Kidney capillary endothelial cell (primary cell): ENCODE data around the gene PRKCD.
"Not testable (repeated sequence)": the region's sequence is repeated elsewhere in the genome, so short reads cannot be mapped to it uniquely, and the experiment has no call there.

ENCODE experiments used
- DNase-seq: peaks from one replicate; pipeline ENCODE4 v3.0.0-alpha.2; 2018; ENCODE audit warnings: low spot score

The PRKCD gene

DNA sequence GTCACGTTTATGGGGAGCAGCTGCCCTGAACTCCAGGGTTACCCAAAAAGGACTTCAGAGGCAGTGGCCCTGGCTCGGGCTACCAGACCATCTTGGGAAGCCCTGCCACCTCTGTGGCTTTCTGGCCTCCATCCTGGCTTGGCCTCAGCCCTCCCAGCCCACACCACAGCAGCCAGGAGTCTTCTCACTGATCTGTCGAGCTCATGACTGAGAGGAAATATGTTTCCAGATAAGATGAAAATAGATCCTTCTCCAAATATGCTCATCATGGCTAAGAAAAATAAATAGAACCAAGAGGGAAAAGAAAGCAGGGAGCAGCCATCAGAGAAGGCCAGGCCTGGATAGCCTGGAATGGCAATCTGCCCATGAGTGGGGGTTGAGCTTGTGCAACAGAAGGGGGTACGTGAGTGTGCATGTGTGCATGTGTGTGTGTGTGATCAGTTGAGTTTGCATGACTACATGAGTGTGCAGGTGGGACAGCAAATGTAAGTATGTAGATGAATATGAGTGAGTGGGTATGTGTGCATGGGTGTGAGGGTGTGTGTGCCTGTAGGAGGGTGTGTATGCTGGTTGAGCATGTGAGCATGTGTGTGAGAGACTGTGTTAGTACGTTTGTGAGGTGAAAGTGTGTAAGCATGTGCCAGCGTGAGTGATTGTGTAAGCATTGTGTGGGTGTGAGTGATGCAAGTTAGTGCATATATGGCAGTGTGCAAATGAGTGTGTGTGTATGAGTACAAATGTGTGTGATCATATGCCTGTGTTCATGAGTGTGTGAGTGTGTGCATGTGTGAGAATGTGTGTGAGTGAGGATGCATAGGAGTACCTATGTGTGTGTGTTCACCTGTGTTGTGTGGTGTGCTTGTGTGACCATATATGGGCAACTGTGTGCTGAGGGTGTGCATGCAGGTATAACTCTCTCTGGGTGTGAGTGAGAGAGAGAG is 20.8 kb upstream of the PRKCD start:
- no peak for DNase-seq

DNA sequence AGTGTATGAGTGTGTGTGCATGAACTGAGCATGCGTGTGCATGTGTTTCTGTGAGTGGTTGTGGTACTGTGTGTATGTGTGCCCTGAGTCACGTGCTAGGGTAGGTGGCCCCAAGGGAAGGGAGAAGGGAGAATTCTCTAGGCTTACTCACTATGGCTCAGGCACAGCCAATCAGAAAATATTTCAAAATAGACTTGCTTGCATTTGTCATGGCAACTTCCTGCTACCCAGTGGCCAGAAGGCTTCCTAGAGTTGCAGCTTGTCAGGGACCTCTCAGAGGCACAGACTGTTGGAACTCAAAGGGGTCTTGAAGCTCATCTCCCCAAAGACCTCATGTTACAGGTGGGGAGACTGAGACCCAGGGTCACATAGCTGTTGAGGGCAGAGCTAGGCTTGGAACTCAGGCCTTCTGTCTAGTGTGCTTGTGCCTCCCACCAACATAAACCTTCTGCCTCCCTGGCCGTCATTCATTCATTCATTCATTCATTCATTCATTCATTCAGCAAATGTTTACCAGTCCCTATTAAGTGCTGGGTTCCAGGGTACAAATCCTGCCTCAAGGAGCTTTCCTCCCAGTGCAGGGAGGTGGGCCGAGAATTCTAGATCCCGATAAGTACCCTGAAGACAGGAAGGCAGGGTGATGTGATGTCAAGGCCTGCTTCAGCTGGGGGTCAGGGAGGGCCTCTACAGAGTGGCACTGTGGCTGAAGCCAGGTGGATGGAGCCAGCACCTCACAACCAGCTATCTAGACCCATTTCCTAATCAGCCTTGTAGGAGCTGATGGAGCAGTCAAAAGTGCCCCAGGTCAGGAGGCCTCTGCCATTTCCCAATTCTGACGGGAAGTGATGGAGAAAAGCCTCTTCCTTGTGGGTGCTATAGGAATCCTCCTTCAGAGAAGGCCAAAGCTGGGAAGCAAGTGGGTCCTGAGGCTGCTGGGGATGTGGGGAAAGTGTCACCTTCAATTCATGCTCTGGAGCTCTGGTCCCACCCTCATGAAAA is 19.9 kb upstream of the PRKCD start:
- DNase-seq: peak; percentile 55

DNA sequence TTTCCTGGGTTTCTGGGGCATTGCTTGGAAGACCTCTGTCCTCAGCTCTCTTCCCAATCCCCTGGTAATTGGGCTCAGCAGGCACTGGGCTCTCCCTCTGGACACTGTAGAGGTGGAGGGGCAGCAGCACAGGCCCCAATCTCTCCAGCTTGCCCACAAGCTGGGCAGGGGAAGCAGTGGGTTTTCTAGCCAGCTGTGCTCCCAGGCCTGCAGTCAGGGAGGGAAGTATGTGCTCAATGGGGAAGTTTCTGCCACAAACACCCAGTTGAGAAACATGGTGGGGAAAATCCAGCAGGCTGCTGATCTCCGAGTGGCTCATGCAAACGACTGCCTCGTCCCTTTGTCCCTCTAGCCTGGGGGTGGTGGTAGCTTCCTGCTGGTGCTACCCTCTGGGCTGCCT is 18.0 kb upstream of the PRKCD start:
- DNase-seq: no peak

DNA sequence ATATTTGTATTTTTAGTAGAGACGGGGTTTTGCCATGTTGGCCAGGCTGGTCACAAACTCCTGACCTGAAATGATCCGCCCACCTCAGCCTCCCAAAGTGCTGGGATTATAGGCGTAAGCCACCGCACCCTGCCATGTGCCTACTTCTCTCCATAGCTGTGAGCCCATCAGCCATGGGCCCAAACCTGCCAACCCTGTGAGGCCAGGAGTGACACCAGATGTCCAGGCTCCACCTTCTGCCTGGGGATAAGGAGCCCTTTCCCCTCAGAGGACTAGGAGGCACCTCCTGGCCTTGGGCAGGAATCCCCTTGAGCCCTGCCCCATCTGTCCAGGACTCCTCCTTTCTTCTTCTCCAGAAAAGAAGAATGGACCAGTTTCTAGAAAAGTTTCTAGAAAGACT is 16.6 kb upstream of the PRKCD start:
- DNase-seq: no peak

DNA sequence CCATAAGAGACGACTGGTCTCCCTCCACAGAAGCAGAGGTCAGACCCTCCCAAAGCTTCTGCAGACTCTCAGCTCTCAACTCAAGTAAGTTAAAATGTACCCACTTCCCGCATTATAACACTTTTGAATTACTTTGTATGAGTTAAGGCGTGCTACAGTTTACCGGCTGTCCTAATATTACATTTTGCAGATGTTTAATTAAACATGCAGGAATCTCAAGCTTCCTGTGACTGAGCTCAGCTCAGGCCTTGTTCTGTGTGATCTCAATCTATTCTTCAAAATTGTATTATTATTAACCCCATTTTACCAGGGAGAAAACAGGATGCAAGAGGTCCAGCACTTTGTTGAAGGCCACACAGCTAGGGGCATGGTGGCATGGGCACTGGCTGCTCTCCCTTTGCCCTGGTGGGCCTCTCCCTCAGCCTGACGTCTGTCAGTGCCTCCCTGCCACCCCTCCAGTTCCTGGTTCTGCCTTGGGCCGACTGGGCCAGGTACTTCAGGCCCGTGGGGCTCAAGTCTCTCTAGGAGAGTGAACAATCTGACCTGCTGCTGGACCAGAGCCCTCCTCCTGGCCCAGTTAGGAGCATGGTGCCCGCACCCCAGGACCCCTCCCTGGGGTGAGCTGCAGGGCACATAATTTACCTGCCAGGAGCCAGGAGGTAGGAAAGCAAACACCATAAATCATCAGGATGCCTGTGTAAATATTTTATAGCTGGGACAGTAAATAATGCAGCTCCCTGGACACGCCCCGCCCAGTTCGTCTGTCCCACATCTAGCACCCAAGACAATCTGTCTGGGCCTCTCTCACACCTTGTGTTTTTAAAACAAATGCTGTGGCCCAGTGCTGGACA is 15.9 kb upstream of the PRKCD start:
- no peak for DNase-seq

DNA sequence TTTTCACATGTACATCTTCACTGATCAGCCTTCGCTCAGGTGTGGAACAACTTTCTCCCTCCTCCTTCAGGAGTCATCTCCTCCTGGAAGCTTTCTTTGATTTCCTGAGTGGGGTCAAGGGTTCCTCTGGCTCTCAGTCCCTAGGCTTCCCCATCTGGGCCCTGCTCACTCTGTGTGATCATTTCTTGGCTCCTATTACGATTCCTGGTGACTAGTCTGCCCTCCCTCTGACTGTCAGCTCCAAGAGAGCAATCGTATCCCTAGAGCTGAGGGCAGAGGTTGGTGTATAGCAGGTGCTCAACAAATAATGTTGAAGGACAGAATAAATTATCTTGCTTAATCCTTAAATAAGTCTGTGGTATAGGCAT is 15.3 kb upstream of the PRKCD start:
- no peak for DNase-seq

DNA sequence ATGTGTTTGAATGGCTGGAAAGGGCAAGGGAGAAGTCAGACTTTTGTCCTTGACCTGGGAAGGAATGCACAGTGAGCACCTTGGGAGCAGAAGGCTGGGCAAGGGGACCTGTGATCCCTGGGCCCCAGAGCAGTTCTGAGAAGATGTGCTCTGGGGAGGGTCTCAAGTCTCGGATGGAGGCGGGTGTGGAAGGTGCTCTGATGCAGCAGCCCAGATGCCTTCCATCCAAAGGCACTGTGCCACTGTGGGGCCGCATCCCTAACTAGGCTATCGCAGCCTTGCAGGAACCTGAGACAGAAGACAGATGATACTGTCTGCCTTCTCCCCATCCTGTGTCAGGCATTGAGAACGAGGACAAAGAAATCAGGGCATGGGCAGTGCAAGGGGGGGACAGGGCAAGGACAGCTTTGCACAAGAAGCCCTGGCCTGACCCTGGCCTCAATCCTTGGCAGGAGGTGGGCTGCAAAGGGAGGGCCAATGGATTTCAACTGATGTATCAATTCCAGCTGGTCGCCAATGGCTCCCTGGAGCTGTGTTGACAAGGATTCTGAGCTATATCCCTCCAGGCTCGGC is 14.6 kb upstream of the PRKCD start:
- DNase-seq: no peak

DNA sequence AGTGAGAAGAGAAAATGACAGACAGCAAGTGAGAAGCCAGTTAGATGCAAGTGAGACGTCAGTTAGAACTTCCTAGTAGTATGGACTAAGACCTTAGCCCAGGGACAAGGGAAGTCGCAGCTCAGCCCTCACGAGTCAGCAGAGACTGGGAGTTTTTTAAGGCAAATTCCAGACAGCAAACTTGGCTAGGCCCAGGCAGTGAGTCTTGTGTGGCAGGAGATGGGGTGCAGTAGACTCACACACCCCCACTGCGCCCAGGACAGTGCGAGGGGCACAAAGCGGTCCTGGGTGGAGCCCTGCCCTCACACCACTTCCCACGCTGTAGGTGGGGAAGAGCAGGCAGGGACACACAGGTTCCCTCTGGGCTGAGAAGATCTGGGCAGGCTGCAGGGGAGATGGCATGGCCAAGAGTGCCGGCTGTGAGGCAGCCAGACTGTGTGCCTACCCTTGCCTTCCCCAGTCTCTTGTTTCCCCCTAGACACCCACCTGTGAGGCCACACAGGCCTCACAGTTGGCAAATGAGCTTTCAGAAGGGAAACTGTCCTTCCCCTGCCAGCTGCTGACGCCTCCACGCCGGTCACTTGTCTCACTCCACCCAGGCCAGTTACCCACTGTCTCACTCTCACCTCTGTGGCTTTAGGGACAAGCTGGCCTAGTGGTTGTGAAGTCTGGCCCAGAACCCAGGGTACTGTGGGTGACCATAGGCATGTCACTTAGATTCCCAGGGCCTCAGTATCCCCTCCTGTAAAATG is 13.7 kb upstream of the PRKCD start:
- no peak for DNase-seq

DNA sequence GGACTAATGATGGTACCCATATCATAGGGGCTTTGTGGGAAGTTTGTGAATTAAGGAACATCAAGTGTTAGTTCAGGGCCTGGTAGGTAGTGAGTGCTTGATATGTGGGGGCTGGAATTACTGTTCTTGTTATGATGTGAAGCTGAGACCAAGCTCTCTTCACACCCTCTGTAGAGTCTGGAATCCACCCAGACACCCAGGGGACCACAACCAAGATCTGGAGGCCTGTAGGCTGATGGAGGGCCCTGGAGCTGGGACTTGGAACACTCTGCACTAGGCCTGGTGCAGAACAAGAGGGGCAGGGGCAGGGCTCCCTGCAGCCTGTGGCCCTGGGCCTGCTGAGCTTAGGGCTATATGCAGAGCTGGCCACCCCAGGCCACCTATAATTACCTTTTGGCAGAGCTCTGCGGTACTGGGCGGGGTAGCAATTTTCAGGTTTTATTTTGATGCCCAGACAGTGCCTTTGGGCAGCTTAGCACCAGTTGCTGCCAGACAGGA is 13.1 kb upstream of the PRKCD start:
- DNase-seq: no peak

DNA sequence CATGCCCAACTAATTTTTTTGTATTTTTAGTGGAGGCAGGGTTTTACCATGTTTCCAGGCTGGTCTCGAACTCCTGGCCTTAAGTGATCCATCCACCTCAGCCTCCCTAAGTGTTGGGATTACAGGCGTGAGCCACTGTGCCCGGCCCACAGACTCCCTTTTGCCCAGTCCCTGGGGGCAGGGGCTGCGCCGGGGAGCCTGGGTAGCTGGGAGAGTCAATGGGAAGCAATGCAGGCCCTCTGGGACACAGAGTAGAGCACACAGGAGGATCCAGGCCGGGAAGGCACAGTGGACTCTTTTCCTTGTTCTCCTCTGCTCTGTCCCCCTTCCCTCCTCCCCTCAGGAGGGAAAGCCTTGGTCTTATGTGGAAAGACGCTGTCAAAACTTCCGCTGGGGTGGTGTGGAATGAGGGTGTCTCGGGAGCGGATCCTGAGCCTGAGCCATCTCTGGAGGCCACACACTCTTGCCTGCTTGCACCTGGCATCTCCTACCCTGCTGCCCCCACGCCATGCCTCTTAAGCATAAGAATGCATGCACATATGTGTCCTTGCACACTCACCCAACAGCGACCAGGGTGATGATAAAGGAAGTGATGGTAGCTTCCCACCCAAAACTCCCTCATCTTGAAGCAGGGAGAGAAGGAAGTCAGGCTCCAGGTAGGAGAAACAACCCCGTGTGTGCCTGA is 11.9 kb upstream of the PRKCD start:
- DNase-seq: no peak

DNA sequence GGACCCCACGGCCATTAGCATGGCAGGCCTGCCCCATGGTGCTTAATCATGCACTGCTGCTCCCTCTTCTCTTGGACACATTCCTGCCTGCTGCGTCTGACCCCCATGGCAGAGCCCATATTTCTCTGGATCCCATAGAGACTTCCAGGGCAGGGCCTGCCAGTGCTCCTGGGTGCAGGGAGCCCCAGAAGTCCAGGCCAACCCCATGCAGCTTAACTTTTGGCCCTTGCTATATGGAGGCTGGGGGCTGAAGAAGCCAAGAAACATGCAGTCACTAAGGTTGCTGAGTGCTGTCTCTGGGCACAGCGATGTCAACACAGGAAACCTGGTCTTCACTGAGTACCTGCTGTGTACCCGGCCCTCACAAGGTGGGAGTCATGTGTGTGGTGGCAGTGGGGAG is 11.3 kb upstream of the PRKCD start:
- no peak for DNase-seq

DNA sequence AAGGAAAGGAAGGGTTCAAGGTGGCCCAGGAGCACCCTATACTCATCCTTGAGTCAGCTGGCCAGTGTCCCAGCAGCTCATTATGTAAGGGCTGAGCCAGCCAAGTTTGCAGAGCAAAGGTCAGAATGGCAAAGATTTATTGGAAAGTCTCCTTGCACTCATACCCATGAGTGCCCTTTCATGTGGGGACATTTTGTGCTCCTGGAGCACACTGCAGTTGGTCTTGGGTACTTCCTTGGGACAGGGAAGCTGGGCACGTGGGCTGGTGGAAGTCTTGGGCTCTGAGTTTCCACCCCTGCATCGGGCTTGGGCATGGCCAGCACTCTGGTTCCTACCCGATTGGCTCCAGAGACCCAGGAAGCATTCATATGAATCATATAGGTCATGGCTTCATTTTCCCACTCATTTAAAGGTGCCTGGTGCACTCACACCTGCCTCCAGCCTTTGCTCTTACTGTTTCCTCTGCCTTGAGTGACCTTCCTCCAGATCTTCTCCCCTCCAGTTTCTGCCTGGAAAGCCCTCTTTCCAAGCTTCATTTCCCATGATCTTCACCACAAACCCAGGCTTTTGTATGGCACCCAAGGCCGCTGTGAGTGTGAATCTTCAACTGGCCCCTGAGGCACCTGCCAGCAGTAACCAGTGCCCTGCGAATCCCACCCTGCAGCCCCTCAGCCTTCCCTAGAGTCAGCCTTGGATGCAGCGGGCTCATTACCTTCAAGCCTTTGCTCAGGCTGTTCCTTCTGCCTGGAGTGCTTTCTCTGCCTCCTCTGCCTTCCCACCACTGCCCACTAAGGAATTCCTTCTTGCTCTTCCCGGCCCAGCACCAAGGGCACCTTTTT is 10.5 kb upstream of the PRKCD start:
- no peak for DNase-seq

DNA sequence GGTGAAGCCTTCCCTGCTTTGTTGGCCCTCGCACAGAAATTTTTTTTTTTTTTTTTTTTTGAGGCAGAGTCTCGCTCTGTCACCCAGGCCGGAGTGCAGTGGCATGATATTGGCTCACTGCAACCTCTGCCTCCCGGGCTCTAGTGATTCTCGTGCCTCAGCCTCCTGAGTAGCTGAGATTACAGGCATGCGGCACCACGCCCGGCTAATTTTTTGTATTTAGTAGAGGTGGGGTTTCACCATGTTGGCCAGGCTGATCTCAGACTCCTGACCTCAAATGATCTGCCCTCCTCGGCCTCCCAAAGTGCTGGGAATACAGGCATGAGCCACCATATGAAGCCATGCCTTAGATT is 9.9 kb upstream of the PRKCD start:
- DNase-seq: not testable (repeated sequence)

DNA sequence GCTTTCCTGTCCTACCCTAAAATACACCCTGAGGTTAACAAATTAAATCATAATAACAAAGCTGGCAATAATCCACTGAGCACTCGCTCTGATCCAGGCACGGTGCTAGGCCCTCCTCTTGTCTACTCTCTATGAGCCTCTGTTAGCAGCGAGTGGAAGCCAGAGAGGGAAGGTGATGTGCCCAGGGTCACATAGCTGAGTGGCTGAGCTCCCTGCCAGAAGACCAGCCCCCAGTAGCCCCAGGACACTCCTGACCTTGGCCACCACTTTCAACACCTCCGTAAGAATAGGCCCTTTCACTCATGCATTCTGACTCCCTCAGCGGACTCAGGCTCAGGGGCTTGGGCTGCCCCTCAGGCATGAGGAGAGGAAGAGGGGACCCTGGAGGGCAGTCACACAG is 9.5 kb upstream of the PRKCD start:
- DNase-seq: no peak

DNA sequence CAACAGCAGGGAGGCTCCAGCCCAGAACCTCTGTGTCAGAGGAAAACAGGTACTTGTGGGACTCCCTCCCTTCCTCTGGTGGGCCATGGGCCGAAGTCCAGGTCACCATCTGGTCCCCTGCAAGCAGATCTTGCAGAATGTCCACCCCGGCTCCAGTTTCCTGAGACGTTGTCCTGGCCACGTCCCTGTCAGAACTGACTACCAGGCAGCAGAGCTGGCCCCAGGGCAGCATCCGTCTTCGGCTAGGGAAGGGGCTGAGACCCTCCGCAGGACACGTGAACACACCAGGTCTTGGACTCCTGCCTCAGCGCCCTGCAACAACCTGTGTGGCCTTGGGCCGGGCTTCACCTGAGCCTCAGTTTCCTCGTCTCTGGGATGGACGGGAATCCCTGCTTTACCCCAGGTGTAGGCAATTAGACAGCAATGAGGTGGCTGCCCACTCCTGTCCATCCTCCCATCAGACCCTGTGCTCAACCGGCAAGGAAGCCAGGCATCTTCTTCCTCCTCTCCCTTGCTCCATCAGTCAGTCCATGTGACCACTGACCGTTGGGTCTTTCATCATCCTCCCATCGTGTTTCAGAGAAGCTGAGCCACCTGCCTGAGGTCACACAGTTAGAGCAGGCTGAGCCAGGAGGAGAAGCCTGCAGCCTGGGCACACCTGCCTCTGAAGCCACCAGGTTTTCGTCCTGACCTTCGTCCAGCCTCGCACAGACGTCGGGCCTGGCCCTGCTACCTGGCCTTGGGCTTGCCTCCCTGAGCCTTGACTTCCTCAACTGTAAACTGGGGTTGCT is 8.9 kb upstream of the PRKCD start:
- no peak for DNase-seq

DNA sequence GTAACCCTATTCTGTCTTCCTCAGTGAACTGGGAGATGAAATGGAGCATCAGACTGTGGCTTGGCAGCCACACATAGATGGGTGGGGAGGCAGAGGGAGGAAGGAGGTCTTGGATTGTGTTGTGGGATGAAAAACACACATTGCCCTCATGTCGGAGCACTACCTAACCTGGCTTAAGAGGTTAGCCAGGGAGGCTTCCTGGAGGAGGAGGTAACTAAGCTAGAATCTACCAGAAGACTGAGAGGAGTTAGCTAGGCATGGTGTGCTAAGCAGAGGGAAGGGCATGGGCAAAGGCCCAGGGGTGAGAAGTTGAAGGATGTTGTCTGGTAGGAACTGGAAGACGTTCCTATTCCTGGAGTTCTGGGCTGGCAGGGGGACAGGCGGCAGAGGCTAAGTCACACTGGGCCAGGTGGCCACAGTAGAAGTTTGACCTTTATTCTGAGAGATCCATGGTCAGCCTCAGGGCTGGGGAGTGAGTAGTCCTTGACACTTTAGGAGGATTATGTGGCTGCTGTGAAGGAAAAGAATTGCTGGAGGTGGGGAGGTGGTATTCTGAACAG is 7.7 kb upstream of the PRKCD start:
- DNase-seq: no peak

DNA sequence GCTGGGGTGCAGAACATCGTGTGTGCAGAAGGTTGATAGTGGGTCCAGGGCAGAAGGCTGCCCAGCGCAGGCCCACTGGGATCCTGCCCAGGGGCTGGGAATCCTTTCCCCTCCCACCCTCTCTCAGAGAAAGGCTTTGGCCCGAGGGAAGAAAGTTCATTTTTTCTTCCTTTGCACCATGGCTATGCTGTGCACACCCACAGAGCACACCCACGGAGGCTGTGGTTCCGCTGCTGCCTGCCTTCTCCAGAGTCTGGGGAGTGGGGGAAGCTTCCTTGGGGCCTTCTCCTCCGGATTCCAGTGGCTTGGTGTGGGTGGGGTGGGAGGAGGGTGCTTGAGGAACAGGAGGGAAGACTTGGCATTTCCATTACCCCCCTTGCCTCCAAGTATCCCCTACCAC is 7.0 kb upstream of the PRKCD start:
- no peak for DNase-seq

DNA sequence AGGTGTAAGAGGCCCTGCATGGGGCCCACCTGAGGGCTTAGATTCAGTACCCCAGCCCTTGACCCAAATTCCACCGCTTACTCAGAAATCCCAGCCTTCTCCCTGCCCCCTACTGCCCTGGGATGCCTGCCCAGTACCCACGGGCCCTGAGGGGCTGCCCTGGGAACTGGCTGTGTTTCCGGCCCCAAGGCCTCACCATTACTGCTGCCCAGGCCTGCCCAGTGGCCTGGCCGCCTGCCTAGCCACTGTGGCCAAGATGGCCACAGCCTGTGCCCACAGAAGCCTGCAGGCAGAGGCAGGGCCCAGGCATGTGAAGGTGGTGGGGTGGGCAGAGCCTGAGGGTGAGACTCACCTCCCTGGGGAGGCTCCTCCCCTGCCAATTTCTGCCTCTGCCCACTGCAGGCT is 6.1 kb upstream of the PRKCD start:
- no peak for DNase-seq
